Uterus (tissue), 4 donors: ENCODE results near the gene ZHX3. TPM values are rescaled to one million over a fixed set of nuclear protein-coding genes. Genes with fewer than 3 reads are reported as not detected.

Source experiments
- DNase-seq, 2 donors: peaks; one replicate each; pipeline ENCODE4 v3.0.0-alpha.2; 2019 to 2020
- H3K27ac ChIP-seq, 2 donors: fragments of 200-600 bp; sonication (generic); 1 replicate in 1 of 2; 2 replicates in 1 of 2; pipeline ENCODE4 v1.5.1; 2016 to 2018
- H3K27me3 ChIP-seq, 2 donors: fragments of 200-600 bp; sonication (generic); one replicate each; pipeline ENCODE4 v1.5.1; 2018 to 2019; ENCODE audit warnings: control low read depth in 1 of 2
- H3K36me3 ChIP-seq, 2 donors: fragments of 200-600 bp; sonication (generic); one replicate each; pipeline ENCODE4 v1.5.1; 2019; ENCODE audit warnings: control low read depth in 1 of 2
- H3K4me1 ChIP-seq, 2 donors: fragments of 200-600 bp; sonication (generic); one replicate each; pipeline ENCODE4 v1.5.1; 2018 to 2019; ENCODE audit warnings: control low read depth in 1 of 2
- H3K4me3 ChIP-seq, 2 donors: fragments of 200-600 bp; sonication (generic); 1 replicate in 1 of 2; 2 replicates in 1 of 2; pipeline ENCODE4 v1.5.1; 2018 to 2019; ENCODE audit warnings: mild to moderate bottlenecking in 1 of 2
- H3K9me3 ChIP-seq, 2 donors: fragments of 200-600 bp; sonication (generic); one replicate each; pipeline ENCODE4 v1.5.1; 2019; ENCODE audit warnings: control low read depth in 1 of 2
- CTCF ChIP-seq, 4 experiments: fragments of 200-600 bp in 2 of 4; fragments of 450-650 bp in 2 of 4; sonication (generic) in 2 of 4; IDR thresholded peaks; one replicate each; pipeline ENCODE4 v1.5.1; 2016 to 2019; ENCODE audit warnings: antibody characterized with exemption in 4 of 4, mild to moderate bottlenecking in 2 of 4, moderate library complexity in 1 of 4
- POLR2A ChIP-seq, 2 donors: fragments of 450-650 bp; IDR thresholded peaks; one replicate each; pipeline ENCODE4 v1.6.1; 2016; ENCODE audit warnings: antibody characterized with exemption in 2 of 2, mild to moderate bottlenecking in 1 of 2, moderate library complexity in 1 of 2
- intact Hi-C: fragments of 100-400 bp; cut with DNase I; formaldehyde crosslinking; loops from one replicate; pipeline ENCODE4 v1.15.1; 2023; ENCODE audit warnings: low total_unique reads
- total RNA-seq, 4 donors: library from RNA; depleted of rRNA in 3 of 4; stranded (reverse); fragments of >200 nt in 3 of 4; gene quantifications; one replicate each; pipeline versions ENCODE4 v1.1.0 to v1.2.4, GENCODE V29; 2014 to 2023
- donor health status: DM: yes; HTN: yes; CAD: no.

ZHX3 gene
- total RNA-seq, 4 donors from 2014 or later, result 18.7 to 85.2 (median 25.0) TPM

GRCh38 chr20:41327178-41327577, 9.6 kb upstream of the ZHX3 start:
- Histone ChIP-seq H3K4me1 (no peaks in the 10 kb centered on the region), H3K36me3 (no peaks in the 10 kb centered on the region), H3K27ac (no peak overlapping the region), H3K4me3 (no peak overlapping the region), H3K9me3 (no peaks in the 10 kb centered on the region), H3K27me3 (no peaks in the 10 kb centered on the region)
- TF ChIP-seq POLR2A (IDR thresholded peaks at IDR 0.05) (no peak), CTCF (IDR thresholded peaks at IDR 0.05) (no peak)
- intact Hi-C loops, result no loop called here
- no peak for DNase-seq

DNA sequence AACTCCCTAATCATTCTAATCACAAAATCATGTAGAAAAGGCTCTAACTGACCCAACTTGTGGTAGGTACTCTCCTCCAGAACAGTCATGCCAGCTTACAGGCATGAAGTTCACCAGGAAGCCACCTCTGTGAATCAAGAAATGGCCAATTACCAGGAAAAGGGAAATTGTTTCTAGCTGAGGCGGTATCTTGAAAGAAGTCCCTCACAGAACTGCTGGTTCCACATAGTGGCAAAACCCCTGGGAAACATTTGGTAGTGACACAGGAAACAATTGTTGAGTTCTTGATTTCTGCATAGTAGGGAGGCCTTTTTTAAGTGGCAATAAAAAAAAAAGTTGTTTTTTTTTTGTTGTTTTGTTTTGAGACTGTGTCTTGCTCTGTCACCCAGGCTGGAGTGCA, 3.4 kb upstream of the ZHX3 start:
- intact Hi-C loops, result no loop called here
- TF ChIP-seq CTCF (IDR thresholded peaks at IDR 0.05) (no peak), POLR2A (IDR thresholded peaks at IDR 0.05) (no peak)
- Histone ChIP-seq H3K4me3 (no peak overlapping the region), H3K27me3 (no peaks in the 10 kb centered on the region), H3K36me3 (no peaks in the 10 kb centered on the region), H3K9me3 (no peaks in the 10 kb centered on the region), H3K4me1 (peaks cover 0 to 2% of the 10 kb centered on the region in 2 donors), H3K27ac (no peak overlapping the region)
- DNase-seq, result no peak

- no peak for TF ChIP-seq CTCF (IDR thresholded peaks at IDR 0.05)
- TF ChIP-seq POLR2A (IDR thresholded peaks at IDR 0.05), result no peak
- Histone ChIP-seq H3K9me3 (no peaks in the 10 kb centered on the region), H3K4me1 (peaks cover 0 to 4% of the 10 kb centered on the region in 2 donors), H3K36me3 (no peaks in the 10 kb centered on the region), H3K27ac (no peak overlapping the region), H3K4me3 (no peak overlapping the region), H3K27me3 (no peaks in the 10 kb centered on the region)
- no peak for DNase-seq
- intact Hi-C loops, result no loop called here
Measured at GRCh38 chr20:41320441-41320840, 2.9 kb upstream of the ZHX3 start.

DNA sequence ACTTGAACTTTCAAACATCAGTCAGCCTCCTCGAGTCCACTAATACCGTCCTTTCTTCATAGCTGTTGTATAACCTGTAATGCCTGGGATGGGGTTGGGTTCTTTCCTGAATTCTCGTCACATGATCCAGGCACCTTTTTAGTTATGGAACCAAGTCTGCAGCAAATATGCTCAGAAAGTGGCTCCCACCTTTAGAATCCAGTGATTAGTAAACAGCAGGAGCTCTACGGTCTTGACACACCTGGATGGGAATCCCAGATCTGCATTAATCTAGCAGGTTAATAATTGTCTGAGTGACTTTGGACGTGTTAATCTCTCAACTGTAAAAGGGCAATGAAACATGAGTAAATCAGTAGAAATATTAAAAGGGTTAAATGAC, 729 bp upstream of the ZHX3 start:
- no peaks in the 10 kb centered on the region for H3K27me3 ChIP-seq
- intact Hi-C loops, result no loop called here
- H3K27ac ChIP-seq, result peak overlapping the region; percentile 76 to 99
- no peak for DNase-seq
- no peaks in the 10 kb centered on the region for H3K36me3 ChIP-seq
- H3K4me1 ChIP-seq, result peaks cover 0 to 4% of the 10 kb centered on the region in 2 donors
- peak overlapping the region in 1 of 2 donors; percentile 96 for H3K4me3 ChIP-seq
- no peaks in the 10 kb centered on the region for H3K9me3 ChIP-seq
- no peak for TF ChIP-seq POLR2A (IDR thresholded peaks at IDR 0.05)
- no peak for TF ChIP-seq CTCF (IDR thresholded peaks at IDR 0.05)

- intact Hi-C loops, result no loop called here
Measured at GRCh38 chr20:41316602-41317545, 657 bp downstream of the ZHX3 start.

More at GRCh38 chr20:41316602-41317545, 657 bp downstream of the ZHX3 start:
- peak overlapping the region; percentile 91 to 96 for H3K4me3 ChIP-seq
- peaks cover 0 to 4% of the 10 kb centered on the region in 2 donors for H3K4me1 ChIP-seq
- H3K27me3 ChIP-seq, result no peaks in the 10 kb centered on the region
- TF ChIP-seq CTCF (IDR thresholded peaks at IDR 0.05), result no peak
- TF ChIP-seq POLR2A (IDR thresholded peaks at IDR 0.05), result no peak
- H3K9me3 ChIP-seq, result no peaks in the 10 kb centered on the region
- H3K36me3 ChIP-seq, result no peaks in the 10 kb centered on the region
- DNase-seq, result peak; percentile 82 to 84
- H3K27ac ChIP-seq, result peak overlapping the region; percentile 89 to 99
